ENCODE results near the gene EXOC2. TPM values are rescaled to one million over a fixed set of nuclear protein-coding genes. Genes with fewer than 3 reads are reported as not detected.

EXOC2 gene
- polyA plus RNA-seq, 1 donor (not counting 4 experiments of a cell fraction or from before 2014, with no cell fraction given) = 28.4 TPM

DNA sequence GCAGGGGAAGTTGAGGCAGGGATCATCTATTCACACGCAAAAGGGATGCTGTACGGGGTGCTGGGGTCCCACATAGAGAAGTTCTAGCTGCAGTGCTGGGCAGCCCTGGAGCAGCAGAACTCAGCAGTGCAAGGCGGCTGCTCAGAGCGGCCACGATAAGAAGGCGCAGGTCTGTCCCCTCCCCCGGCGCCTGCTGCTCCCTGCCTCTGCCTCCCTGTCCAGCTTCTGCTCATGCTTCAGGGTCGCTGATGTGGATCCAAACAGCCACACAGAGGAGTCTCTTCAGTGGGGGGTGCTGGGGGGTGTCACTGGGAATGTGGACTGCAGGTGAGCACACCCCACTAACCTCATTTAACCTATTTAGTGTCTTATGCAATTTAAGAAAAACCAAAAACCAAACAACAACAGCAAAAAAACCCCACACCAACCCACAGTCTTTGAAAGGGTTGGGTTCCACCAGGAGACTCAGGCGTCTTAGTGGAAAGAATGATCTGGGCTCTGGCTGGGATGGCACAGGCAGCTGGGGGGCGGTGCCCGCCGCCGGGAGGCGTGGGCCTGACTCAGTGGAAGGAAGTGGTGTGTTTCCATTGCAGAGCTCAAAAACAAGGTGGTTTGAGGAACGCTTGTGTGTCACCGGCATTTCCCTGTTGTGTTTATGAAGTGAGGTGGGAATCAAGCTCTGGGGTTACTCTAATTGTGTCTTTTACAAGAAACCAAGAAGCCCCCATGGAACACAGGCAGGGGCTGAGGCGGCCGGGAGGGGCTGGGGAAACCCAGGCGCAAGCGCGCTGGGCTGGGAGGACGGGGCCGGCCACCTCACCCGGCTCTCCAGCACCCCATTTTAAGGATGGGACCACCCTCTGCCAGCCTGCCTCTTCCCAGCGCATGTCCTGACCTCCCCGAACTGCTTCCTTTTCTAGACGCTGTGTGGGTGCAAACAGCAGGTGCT, 246.2 kb downstream of the EXOC2 start:
- dilution Hi-C loops (cut with MboI; ENCODE audit: extremely low pct_ligation_motif_present, low sequenced_read_pairs) = no loop called here
- no peak overlapping the region for H3K9ac ChIP-seq (ENCODE audit: control insufficient read depth, extremely low read depth, insufficient read depth, low read length)
- DNase-seq (ENCODE audit: low read depth, low spot score) (no peak), FAIRE-seq (no peak)
- H3K27me3 ChIP-seq (ENCODE audit: control insufficient read depth, extremely low read depth, insufficient read depth, low read length) = no peaks in the 10 kb centered on the region
- no peaks in the 10 kb centered on the region for H3K4me1 ChIP-seq (ENCODE audit: control insufficient read depth, extremely low read depth, insufficient read depth, low read length)
- no peak for TF ChIP-seq CTCF (optimal IDR thresholded peaks at IDR 0.05 in 1 of 3, IDR thresholded peaks at IDR 0.05 in 1 of 3, conservative IDR thresholded peaks at IDR 0.05 in 1 of 3; ENCODE audit: extremely low read depth in 1 of 3, insufficient read depth in 2 of 3, low read length in 3 of 3)
- TF ChIP-seq EZH2 (IDR thresholded peaks at IDR 0.05; ENCODE audit: low read length) = no peak
- no peaks in the 10 kb centered on the region for H3K36me3 ChIP-seq (ENCODE audit: control insufficient read depth in 2 of 2, extremely low read depth in 1 of 2, insufficient read depth in 2 of 2, low read length in 2 of 2)
- no peak overlapping the region for H2AFZ ChIP-seq (ENCODE audit: control insufficient read depth, low read length)
- no peaks in the 10 kb centered on the region for H3K9me1 ChIP-seq (ENCODE audit: control insufficient read depth, extremely low read depth, insufficient read depth, low read length)
- no peaks in the 10 kb centered on the region for H3K79me2 ChIP-seq (ENCODE audit: control insufficient read depth, insufficient read depth, low read length)
- no peaks in the 10 kb centered on the region for H4K20me1 ChIP-seq (ENCODE audit: control insufficient read depth, extremely low read depth, insufficient read depth, low read length)
- no peaks in the 10 kb centered on the region for H3K9me3 ChIP-seq (ENCODE audit: control insufficient read depth, low read depth, low read length)
- no peak overlapping the region for H3K4me3 ChIP-seq (ENCODE audit: control insufficient read depth in 2 of 3, extremely low read depth in 1 of 3, insufficient read depth in 2 of 3, low read depth in 1 of 3, low read length in 3 of 3)
- H3K27ac ChIP-seq (ENCODE audit: control insufficient read depth, insufficient read depth, low read length) = no peak overlapping the region
- no peak overlapping the region for H3K4me2 ChIP-seq (ENCODE audit: control insufficient read depth, extremely low read depth, insufficient read depth, low read depth, low read length)

DNA sequence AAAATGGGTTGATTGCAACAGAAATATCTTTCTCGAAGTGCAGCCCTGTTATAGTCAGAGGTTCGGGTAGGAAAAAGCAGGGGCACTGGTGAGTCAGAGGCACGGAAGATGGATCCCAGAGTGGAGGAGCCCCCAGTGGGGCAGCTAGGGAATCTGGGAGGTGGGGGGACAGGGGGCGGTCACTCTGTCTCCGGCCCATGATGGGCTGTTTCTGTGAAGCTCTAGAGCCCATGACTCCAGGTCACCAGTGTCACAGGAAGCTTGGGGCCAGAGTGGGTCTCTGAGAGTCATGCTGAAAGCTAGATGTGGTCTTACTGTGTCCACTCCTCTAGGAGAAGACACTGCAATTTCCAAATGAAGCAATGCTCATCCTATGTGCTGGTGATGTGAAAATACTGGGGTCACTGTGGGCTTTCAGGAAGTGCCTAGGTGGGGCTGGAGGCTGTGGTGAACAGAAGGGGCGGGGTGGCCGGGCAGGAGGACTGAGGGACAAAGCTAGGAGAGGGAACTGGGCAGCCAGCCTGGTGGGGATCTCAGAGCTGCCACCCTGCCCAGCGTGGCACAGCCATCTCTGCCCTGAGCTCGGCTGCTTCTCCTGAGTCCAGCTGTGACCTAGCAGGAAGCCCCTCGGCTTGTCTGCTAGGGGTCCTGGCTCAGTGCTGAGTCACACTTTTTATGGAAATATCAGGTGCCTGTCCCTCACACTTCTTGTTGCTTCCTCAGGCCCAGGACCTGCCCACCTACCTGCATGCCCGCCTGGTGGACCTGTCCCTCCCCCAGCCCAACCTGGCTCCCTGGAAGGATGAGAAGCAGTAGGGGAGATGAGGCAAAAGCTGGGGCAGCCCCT, 247.1 kb downstream of the EXOC2 start:
- FAIRE-seq = no peak
- no peaks in the 10 kb centered on the region for H3K79me2 ChIP-seq (ENCODE audit: control insufficient read depth, insufficient read depth, low read length)
- H3K9me3 ChIP-seq (ENCODE audit: control insufficient read depth, low read depth, low read length) = no peaks in the 10 kb centered on the region
- no peak overlapping the region for H3K27ac ChIP-seq (ENCODE audit: control insufficient read depth, insufficient read depth, low read length)
- dilution Hi-C loops (cut with MboI; ENCODE audit: extremely low pct_ligation_motif_present, low sequenced_read_pairs) = no loop called here
- no peak overlapping the region for H2AFZ ChIP-seq (ENCODE audit: control insufficient read depth, low read length)
- no peaks in the 10 kb centered on the region for H3K36me3 ChIP-seq (ENCODE audit: control insufficient read depth in 2 of 2, extremely low read depth in 1 of 2, insufficient read depth in 2 of 2, low read length in 2 of 2)
- H3K9me1 ChIP-seq (ENCODE audit: control insufficient read depth, extremely low read depth, insufficient read depth, low read length) = no peaks in the 10 kb centered on the region
- no peak overlapping the region for H3K4me2 ChIP-seq (ENCODE audit: control insufficient read depth, extremely low read depth, insufficient read depth, low read depth, low read length)
- no peaks in the 10 kb centered on the region for H3K27me3 ChIP-seq (ENCODE audit: control insufficient read depth, extremely low read depth, insufficient read depth, low read length)
- no peaks in the 10 kb centered on the region for H3K4me1 ChIP-seq (ENCODE audit: control insufficient read depth, extremely low read depth, insufficient read depth, low read length)
- no peak overlapping the region for H3K4me3 ChIP-seq (ENCODE audit: control insufficient read depth in 2 of 3, extremely low read depth in 1 of 3, insufficient read depth in 2 of 3, low read depth in 1 of 3, low read length in 3 of 3)
- no peaks in the 10 kb centered on the region for H4K20me1 ChIP-seq (ENCODE audit: control insufficient read depth, extremely low read depth, insufficient read depth, low read length)
- no peak overlapping the region for H3K9ac ChIP-seq (ENCODE audit: control insufficient read depth, extremely low read depth, insufficient read depth, low read length)
- TF ChIP-seq CTCF (optimal IDR thresholded peaks at IDR 0.05 in 1 of 3, IDR thresholded peaks at IDR 0.05 in 1 of 3, conservative IDR thresholded peaks at IDR 0.05 in 1 of 3; ENCODE audit: extremely low read depth in 1 of 3, insufficient read depth in 2 of 3, low read length in 3 of 3) (no peak), EZH2 (IDR thresholded peaks at IDR 0.05; ENCODE audit: low read length) (no peak)
- DNase-seq (ENCODE audit: low read depth, low spot score) = no peak

Measured in keratinocyte (primary cell).